CD4-positive, alpha-beta T cell treated with Interferon gamma for 1 hour (primary cell): Measurements from ENCODE around the gene TIGD6.
"Not testable (repeated sequence)": the region's sequence is repeated elsewhere in the genome, so short reads cannot be mapped to it uniquely, and the experiment has no call there.

Experiments
- DNase-seq: peaks from one replicate; pipeline ENCODE4 v3.0.0-alpha.2; 2020

Gene TIGD6

DNA sequence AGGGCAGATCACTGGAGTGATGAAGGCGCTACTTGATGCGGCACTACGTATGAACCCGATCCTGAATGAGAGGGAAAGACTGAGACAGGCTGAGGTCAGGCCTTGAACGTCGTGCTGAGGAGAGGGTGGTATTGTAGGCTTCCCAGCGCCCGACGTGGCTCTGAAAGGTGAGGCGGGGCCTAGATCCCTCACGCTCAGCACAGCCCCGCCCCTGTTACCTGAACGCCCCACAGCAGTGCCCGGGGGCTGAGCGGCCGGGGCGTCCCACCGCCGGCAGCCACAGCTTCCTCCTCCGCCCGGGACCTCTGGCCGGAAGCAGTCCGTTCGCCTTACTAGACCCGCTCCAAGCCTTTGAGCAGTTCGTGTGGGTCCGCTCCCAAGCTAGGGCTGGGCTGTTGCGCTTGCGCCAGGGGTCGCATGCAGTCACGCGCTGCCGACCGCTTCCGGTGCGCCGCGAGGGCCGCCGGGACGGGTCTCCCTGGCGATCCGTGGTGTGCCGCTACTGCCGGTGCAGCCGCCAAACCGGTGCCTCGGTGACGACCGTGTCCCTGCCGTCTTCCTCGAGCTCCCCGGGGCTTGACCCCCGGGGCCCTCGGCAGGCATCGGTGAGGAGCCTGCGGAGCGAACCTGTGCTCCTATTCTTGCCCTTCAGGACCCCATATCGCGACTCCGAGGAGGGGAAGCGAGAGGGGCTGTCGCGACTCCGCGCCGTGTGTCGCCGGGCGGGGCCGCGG is at the start of gene TIGD6, which contains the start of gene HMGXB3:
TIGD6 (minus strand) TSS at position 399 of the 734 bp plus-strand sequence. CDS start 4,306 bp downstream, outside the sequence.
HMGXB3 (plus strand) TSS at position 484 of the 734 bp plus-strand sequence. CDS start 4,114 bp downstream, outside the sequence.
- DNase-seq: peak; percentile 92

- DNase-seq: no peak
Observed at GRCh38 chr5:150046031-150046430, 45.6 kb upstream of the TIGD6 start.

- DNase-seq: no peak
Observed at GRCh38 chr5:150045549-150045948, 45.1 kb upstream of the TIGD6 start.

GRCh38 chr5:150044712-150045111 is 44.3 kb upstream of the TIGD6 start:
- DNase-seq: no peak

GRCh38 chr5:150044329-150044681 is 43.9 kb upstream of the TIGD6 start:
- DNase-seq: no peak

DNA sequence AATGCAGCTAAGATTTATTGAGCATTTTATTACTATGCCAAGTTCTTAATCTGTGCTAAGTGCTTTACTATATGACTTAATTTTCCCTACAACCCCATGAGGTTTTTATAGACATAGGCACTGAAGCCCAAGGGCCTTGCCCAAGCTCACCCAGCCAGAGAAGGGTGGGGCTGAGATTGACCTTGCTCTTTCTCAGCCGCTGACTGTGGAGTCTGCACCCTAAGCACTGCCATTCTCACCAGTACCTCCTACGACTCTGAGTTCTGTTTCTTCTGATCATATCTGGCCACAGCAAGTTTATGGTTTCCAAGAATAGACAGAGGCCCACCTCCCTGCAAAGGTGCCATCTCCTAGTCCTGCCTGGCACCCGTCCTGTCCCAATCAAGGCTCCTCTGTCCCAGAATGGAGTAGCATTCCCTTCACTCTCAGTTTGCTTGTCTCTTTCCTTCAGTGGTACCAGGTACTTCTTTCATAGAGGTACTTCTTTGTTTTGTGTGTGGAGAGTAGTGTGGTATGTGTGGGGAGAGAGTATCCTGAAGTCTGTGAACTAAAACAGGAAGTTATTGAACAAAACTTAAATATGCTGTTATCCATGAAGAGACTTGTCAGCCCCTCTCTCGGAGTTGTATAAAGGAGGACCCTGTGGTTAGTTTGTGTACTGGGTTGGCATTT is 43.3 kb upstream of the TIGD6 start:
- no peak for DNase-seq

DNA sequence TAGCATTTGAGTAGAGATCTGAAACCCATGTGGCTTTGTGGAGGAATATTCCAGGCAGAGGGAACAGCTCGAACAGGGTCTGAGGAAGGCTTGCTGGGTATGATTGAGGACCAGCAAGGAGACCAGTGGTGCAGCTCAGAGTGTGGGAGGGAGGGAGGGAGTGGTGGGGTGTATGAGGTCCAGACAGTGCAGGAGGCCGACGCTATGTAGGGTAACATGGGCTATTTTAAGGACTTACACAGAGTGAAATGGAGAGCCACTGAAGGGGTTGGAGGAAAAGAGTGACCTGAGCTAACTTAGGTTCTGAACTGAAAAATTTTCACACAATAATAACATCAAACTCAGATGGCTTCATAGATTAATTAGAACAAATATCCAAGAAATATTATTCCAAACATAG is 42.0 kb upstream of the TIGD6 start:
- no peak for DNase-seq

- no peak for DNase-seq
Observed at GRCh38 chr5:150038547-150038946, 38.1 kb upstream of the TIGD6 start.

GRCh38 chr5:150036513-150036912 is 36.1 kb upstream of the TIGD6 start:
- no peak for DNase-seq

DNA sequence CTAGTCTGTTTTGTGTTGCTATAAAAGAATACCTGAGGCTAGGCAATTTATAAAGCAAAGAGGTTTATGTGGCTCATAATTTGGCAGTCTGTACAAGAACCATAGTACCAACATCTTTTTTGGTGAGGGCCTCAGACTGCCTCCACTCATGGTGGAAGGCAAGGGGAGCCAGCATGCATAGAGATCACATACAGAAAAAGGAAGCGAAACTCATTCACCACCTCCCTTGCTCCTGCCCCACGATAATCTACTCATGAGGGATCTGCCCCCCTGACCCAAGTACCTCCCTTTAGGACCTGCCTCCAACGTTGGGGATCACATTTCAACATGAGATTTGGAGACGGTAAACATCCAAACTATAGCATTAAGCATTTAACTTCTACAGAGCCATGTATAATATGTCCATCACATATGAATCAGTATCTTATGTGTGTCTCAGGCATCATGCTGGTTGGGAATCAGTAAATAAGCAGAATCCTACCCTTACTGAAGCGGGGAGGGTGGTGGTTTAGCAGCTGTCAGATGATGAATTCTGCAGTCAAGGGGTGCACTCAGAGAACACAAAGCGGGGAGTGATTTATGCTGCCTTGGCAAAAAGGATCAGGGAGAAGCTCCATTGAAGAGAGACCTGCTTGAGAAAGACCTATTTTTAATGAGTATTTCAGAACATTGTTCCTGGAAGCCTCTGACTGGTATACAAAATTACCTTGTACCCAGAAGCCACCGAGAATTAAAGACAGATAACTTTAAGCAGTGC is 34.9 kb upstream of the TIGD6 start:
- no peak for DNase-seq

DNA sequence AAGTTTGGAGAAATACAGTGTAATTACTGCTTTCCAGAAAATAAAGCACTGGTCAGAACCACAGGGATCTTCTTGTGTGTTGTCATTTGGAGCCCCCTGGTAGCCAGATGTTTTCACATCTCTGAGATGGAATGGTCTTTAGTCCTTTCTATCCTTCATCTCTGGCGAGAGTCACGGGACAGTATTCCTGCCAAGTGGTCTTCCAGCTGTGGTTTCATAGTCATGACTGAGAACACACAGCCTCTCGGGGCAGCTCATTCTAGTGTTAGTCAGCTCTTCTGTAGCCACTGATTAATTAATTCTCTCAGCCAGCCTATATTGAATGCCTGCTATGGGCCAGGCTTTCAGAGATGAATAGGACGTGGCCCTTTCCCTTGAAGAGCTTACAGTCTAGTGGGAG is 34.2 kb upstream of the TIGD6 start:
- DNase-seq: no peak

GRCh38 chr5:150033334-150033733 is 32.9 kb upstream of the TIGD6 start:
- DNase-seq: no peak

DNA sequence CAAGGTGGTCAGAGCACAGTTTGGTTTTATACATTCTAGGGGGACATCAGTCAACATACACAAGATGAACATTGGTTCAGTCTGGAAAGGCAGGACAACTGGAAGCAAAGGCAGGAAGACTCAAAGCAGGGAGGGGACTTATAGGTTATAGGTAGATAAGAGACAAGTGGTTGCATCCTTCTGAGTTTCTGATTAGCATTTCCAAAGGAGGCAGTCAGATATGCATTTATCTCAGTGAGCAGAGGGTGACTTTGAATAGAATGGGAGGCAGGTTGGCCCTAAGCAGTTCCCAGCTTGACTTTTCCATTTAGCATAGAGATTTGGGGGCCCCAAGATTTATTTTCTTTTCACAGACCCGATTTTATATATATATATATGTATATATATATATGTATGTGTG is 27.6 kb upstream of the TIGD6 start:
- not testable (repeated sequence) for DNase-seq

DNA sequence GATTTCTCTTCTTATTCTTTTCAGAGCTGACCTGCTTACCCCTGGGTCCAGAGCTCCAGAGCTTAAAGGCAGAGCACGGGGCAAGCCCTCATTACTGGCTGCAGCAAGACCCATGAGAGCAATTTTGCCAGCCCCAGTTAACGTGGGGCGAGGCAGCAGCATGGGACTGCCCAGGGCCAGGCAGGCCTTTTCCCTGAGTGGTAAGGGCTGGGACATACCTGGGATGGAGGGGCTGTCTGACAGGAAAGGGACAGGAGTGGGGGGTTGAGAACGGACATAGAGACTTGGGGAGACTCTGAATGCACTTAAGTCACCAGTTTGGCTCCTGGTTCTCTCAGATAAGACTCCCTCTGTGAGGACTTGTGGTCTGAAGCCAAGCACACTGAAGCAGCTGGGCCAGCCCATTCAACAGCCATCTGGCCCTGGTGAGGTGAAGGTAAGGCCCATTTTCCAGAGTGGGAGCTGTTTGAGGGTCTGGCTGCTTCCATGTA is 26.3 kb upstream of the TIGD6 start:
- no peak for DNase-seq

GRCh38 chr5:150024346-150024984 is 24.0 kb upstream of the TIGD6 start:
- DNase-seq: no peak

GRCh38 chr5:150023136-150023535 is 22.7 kb upstream of the TIGD6 start:
- DNase-seq: no peak

GRCh38 chr5:150022681-150023080 is 22.2 kb upstream of the TIGD6 start:
- DNase-seq: no peak

- no peak for DNase-seq
Observed at GRCh38 chr5:150022158-150022531, 21.7 kb upstream of the TIGD6 start.

DNA sequence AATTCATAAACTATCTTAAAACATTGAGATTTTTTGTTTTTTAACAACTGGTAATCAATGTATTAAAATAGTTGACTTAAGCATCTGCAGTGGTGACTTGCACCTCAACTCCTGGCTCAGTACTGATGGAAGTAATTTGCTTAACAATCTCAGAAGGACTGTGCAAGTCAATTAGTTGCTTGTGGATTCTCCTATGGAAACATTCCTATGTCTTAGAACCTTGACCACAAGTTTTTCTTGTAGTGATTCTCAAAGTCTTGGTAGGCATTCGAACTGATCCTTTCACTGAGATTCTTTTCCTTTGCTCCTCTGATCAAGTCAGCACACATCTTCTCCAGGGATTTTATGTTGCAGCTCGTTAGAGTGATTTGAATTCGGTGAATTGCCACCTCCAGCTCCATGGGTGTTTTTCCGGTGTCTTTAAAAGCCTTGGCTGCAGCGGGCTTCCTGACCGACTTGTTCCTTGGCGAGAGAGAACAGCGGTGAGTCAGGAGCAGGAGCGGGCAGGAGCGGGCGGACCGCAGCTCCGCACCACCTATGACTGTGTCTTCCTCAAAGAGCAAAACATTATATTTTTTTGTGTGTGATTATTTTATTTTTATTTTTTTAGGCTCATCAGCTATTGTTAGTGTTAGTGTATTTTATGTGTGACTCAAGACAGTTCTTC is 21.2 kb upstream of the TIGD6 start:
- DNase-seq: no peak

DNA sequence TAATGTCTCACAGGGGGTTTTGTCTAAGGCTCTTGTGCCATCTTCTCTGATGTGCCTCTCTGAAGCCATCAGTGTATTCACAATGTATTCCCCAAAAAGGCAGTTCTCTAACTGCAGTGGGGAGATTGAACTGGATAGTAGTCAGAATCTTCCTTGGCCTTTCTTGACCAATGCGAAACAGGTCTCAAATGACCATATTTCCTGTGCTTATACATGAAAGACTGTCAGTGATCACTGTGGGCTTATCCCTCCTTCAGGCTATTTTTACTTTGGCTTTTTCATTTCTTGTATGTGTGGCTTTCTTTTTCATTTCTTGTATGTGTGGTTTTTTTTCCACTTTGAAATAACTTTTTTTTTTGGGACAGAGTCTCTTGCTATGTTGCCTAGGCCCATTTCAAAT is 19.8 kb upstream of the TIGD6 start:
- DNase-seq: no peak

DNA sequence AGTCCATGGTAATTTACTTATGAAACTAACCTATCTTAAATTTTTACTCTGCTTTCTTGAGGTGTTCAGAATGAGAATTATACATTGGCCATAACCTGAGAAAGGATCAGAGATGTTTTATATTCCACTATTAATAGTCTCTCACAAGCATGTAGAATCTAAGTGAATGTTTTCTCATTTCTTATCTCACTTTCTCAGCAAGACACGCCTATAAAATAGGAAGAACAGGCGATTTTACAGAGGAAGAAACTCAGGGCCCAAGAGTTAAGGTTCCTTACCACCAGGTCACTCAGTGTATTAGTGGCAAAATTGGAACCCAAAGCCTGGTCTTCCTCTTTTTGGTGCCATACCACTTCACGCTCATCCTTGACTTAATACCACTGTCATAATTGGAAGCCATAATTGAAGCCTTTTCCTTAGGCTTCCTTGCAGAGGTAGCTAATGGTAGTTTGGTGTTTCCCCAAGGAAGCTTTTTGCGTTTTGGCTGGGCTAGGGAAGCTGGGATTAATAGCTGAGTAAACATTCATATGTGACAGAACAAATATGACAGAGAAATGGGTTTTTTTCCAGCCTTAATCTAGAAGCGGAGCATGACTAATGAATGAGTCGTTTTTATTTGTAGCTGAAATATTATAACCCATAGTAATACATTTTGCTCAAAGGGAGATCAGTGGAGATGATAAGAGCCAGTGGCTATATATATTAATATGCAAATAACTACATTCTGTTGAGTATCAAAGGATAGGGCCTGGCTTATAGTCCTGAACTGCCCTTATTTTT is 17.0 kb upstream of the TIGD6 start:
- DNase-seq: no peak

- no peak for DNase-seq
Observed at GRCh38 chr5:150016537-150016936, 16.1 kb upstream of the TIGD6 start.
